ENCODE data around the gene TNIK. TPM values are rescaled to one million over a fixed set of nuclear protein-coding genes. Genes with fewer than 3 reads are reported as not detected.

Gene TNIK
- total and polyA plus RNA-seq, 5 donors = 8.1 to 27.4 (median 21.6) TPM

Small RNA genes within 50 kb of the gene (microRNA-seq; reads per million reads assigned to microRNA genes)
- gene MIR569 = 0 reads per million in 2 donors
